IPS DF 4.7 (cell line): ENCODE measurements around the gene INAVA.
"Not testable (repeated sequence)": the region's sequence is repeated elsewhere in the genome, so short reads cannot be mapped to it uniquely, and the experiment has no call there.

ENCODE experiments used
- DNase-seq: peaks from one replicate; pipeline ENCODE4 v3.0.0-alpha.2; 2013; ENCODE audit warnings: low spot score; ENCODE audit errors: extremely low read depth

The INAVA gene

DNA sequence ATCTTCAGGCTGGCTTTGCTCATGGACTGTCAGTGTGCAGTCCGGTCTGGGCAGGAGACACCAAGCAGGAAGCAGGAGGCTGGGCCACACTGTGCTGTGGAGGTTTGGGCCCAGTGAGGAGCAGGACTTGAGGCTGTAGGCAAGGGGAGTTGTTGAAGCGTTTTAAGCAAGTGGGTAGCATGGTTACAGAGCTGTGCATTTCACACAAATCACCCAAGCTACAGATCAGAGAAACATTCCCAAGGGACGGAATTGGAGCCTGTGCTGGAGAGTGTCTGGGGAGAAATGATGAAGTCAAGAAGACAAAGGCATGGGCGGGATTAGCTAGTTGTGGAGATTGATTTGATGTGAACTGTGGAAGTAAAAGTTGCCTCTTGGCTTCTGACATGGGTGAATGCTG, 67.9 kb downstream of the INAVA start:
- DNase-seq = no peak

DNA sequence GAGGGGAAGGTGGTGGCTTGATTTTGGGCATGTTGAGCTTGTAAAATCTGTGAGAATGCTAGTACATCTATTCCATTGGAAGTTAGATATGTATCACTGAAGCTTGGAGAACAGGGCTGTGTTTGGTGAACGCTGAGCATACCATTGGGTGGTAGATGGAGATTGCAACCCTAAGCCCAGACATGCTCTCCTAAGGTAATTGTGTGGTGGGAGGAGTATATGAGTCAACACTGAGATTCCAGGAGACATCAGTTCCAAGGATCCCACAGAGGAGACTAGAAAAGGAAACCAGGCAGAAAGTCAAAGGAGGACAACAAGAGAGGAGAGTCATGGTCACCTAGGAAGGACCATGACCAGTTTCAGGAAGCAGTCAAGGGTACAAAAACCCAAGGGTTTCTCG, 68.4 kb downstream of the INAVA start:
- DNase-seq = no peak

DNA sequence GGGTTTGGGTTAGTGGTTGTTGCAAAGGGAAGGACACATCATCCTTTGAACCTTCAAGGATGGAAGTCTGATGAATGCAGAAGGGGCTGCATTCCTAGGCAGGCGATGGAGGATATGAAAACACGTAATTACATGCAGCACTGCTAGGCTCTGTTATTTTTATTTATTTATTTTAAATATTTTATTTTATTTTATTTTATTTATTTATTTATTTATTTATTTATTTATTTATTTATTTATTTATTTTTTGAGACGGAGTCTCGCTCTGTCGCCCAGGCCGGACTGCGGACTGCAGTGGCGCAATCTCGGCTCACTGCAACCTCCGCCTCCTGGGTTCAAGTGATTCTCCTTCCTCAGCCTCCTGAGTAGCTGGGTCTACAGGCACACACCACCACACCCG, 69.2 kb downstream of the INAVA start:
- DNase-seq = not testable (repeated sequence)
